A549 (cell line): ENCODE results near the gene PRKAG2. TPM values are rescaled to one million over a fixed set of nuclear protein-coding genes. Genes with fewer than 3 reads are reported as not detected.

Source experiments
- ATAC-seq, 2 experiments: fragments of 200-7000 bp in 1 of 2; fragments of >200 bp in 1 of 2; cut with Nextera tagmentation in 1 of 2; cut with Tn5 transposase in 1 of 2; 3 replicates each; pipeline versions ENCODE4 v1.8.0 to v1.9.1; 2018 to 2020; ENCODE audit warnings: mild to moderate bottlenecking in 1 of 2, moderate library complexity in 1 of 2
- CTCF ChIA-PET: fragments of 300-600 bp; sonication (Branson Sonifier 250); formaldehyde crosslinking; extraction: SDS; loops from one replicate; lab custom pipeline; 2021; ENCODE audit warnings: antibody characterized with exemption, inconsistent platforms; lab: Yijun Ruan, JAX
- POLR2A ChIA-PET: fragments of 350-600 bp; formaldehyde crosslinking; extraction: SDS; loops from one replicate; lab custom pipeline; 2021; ENCODE audit warnings: antibody characterized with exemption, inconsistent platforms; lab: Yijun Ruan, JAX
- DNase-seq, 2 experiments: peaks; one replicate each; pipeline versions ENCODE4 v3.0.0 to v3.0.0-alpha.2; 2011 to 2016; ENCODE audit warnings: low read depth in 1 of 2, low spot score in 1 of 2
- FAIRE-seq: peaks from 2 replicates; lab custom pipeline; 2011; peaks lifted over from hg19 to GRCh38; lab: Jason Lieb, UNC
- H3K27ac ChIP-seq, 2 experiments: fragments of >200 bp; sonication (Bioruptor Twin); formaldehyde crosslinking; 3 replicates each; pipeline ENCODE4 v1.5.1; 2016 to 2017
- H3K4me1 ChIP-seq: fragments of >200 bp; sonication (Bioruptor Twin); formaldehyde crosslinking; 3 replicates; pipeline ENCODE4 v1.6.1; 2016
- H3K4me2 ChIP-seq: fragments of >200 bp; sonication (Bioruptor Twin); formaldehyde crosslinking; 3 replicates; pipeline ENCODE4 v1.6.1; 2016
- H3K4me3 ChIP-seq: fragments of >200 bp; sonication (Bioruptor Twin); formaldehyde crosslinking; 3 replicates; pipeline ENCODE4 v1.5.1; 2016
- H3K9me3 ChIP-seq: fragments of >200 bp; sonication (Bioruptor Twin); formaldehyde crosslinking; 3 replicates; pipeline ENCODE4 v1.6.1; 2016
- ATOH8 ChIP-seq: fragments of 250-450 bp; sonication (Bioruptor Pico); IDR thresholded peaks from 2 replicates; pipeline ENCODE4 v1.5.0; 2020; ENCODE audit warnings: low read depth, mild to moderate bottlenecking, moderate library complexity
- BCL3 ChIP-seq: fragments of >200 bp; sonication (Bioruptor Twin); formaldehyde crosslinking; IDR thresholded peaks from 3 replicates; pipeline ENCODE4 v1.6.1; 2016
- BHLHE40 ChIP-seq: IDR thresholded peaks from 2 replicates; pipeline ENCODE4 v1.6.1; 2012; ENCODE audit warnings: low read depth, low read length, inconsistent platforms
- CBX2 ChIP-seq: fragments of 200-600 bp; sonication (generic); IDR thresholded peaks from 2 replicates; pipeline ENCODE4 v1.6.1; 2016; ENCODE audit warnings: low read depth, mild to moderate bottlenecking, borderline replicate concordance
- CHD2 ChIP-seq: fragments of 150-350 bp; IDR thresholded peaks from 2 replicates; pipeline ENCODE4 v1.6.1; 2014; ENCODE audit warnings: low read length; ENCODE audit not compliant: partially characterized antibody
- EHMT2 ChIP-seq: fragments of 200-600 bp; sonication (generic); IDR thresholded peaks from 2 replicates; pipeline ENCODE4 v1.6.1; 2016; ENCODE audit warnings: antibody characterized with exemption, low read depth, mild to moderate bottlenecking, moderate library complexity
- ELK1 ChIP-seq: fragments of 150-350 bp; IDR thresholded peaks from 2 replicates; pipeline ENCODE4 v1.6.1; 2014; ENCODE audit warnings: low read depth, mild to moderate bottlenecking, low read length
- EP300 ChIP-seq, 2 experiments: fragments of >200 bp; sonication (Bioruptor Twin); formaldehyde crosslinking; IDR thresholded peaks; 2 replicates in 1 of 2; 3 replicates in 1 of 2; pipeline ENCODE4 v1.6.1; 2016 to 2017
- ESRRA ChIP-seq: fragments of 150-350 bp; IDR thresholded peaks from 2 replicates; pipeline ENCODE4 v1.6.1; 2014; ENCODE audit warnings: mild to moderate bottlenecking, low read length, borderline replicate concordance
- FOSB ChIP-seq: fragments of 250-450 bp; sonication (Bioruptor Pico); IDR thresholded peaks from 2 replicates; pipeline ENCODE4 v1.5.0; 2020; ENCODE audit warnings: mild to moderate bottlenecking, moderate library complexity
- FOXS1 ChIP-seq: fragments of 250-450 bp; sonication (Bioruptor Pico); IDR thresholded peaks from 2 replicates; pipeline ENCODE4 v1.5.0; 2020; ENCODE audit warnings: mild to moderate bottlenecking, moderate library complexity
- HDAC2 ChIP-seq: fragments of 200-600 bp; sonication (generic); IDR thresholded peaks from 2 replicates; pipeline ENCODE4 v1.6.1; 2016
- HEYL ChIP-seq: fragments of 250-450 bp; sonication (Bioruptor Pico); IDR thresholded peaks from 2 replicates; pipeline ENCODE4 v1.8.0; 2021; ENCODE audit warnings: mild to moderate bottlenecking, moderate library complexity
- HOXA7 ChIP-seq: fragments of 250-450 bp; sonication (Bioruptor Pico); IDR thresholded peaks from 2 replicates; pipeline ENCODE4 v1.5.0; 2020; ENCODE audit warnings: mild to moderate bottlenecking, moderate library complexity
- HOXB13 ChIP-seq: fragments of 250-450 bp; sonication (Bioruptor Pico); IDR thresholded peaks from 2 replicates; pipeline ENCODE4 v1.5.0; 2020; ENCODE audit warnings: low read depth, mild to moderate bottlenecking, moderate library complexity
- HOXB5 ChIP-seq: fragments of 250-450 bp; sonication (Bioruptor Pico); IDR thresholded peaks from 2 replicates; pipeline ENCODE4 v1.5.0; 2020; ENCODE audit warnings: mild to moderate bottlenecking, moderate library complexity
- KDM1A ChIP-seq: fragments of 200-600 bp; sonication (generic); IDR thresholded peaks from 2 replicates; pipeline ENCODE4 v1.6.1; 2016; ENCODE audit warnings: low read depth, mild to moderate bottlenecking
- NFE2L2 ChIP-seq: fragments of 150-350 bp; conservative IDR thresholded peaks from 2 replicates; pipeline ENCODE4 v1.6.1; 2014; ENCODE audit warnings: low read length
- PHF8 ChIP-seq: fragments of 200-600 bp; sonication (generic); IDR thresholded peaks from 2 replicates; pipeline ENCODE4 v1.6.1; 2016; ENCODE audit warnings: low read depth, mild to moderate bottlenecking, antibody characterized with exemption, moderate library complexity, borderline replicate concordance
- POLR2A ChIP-seq: IDR thresholded peaks from 2 replicates; pipeline ENCODE4 v1.6.1; 2012; ENCODE audit warnings: mild to moderate bottlenecking, low read length
- POLR2AphosphoS2 ChIP-seq: conservative IDR thresholded peaks from 2 replicates; pipeline ENCODE4 v1.6.1; 2012; ENCODE audit warnings: low read length, improper control_type of control experiment, inconsistent platforms
- RARB ChIP-seq: fragments of 250-450 bp; sonication (Bioruptor Pico); IDR thresholded peaks from 2 replicates; pipeline ENCODE4 v1.8.0; 2021; ENCODE audit warnings: mild to moderate bottlenecking, moderate library complexity
- RCOR1 ChIP-seq: fragments of 150-350 bp; IDR thresholded peaks from 2 replicates; pipeline ENCODE4 v1.6.1; 2014; ENCODE audit warnings: antibody characterized with exemption, low read length, low read depth
- SMC3 ChIP-seq: fragments of >200 bp; sonication (Bioruptor Twin); formaldehyde crosslinking; IDR thresholded peaks from 3 replicates; pipeline ENCODE4 v1.6.1; 2018; ENCODE audit warnings: inconsistent platforms
- USF2 ChIP-seq: fragments of 450-650 bp; IDR thresholded peaks from 2 replicates; pipeline ENCODE4 v1.6.1; 2014; ENCODE audit warnings: antibody characterized with exemption
- ZNF302 ChIP-seq: fragments of 250-450 bp; sonication (Bioruptor Pico); IDR thresholded peaks from 2 replicates; pipeline ENCODE4 v1.9.0; 2021; ENCODE audit warnings: inconsistent platforms, mild to moderate bottlenecking, moderate library complexity
- WGBS: methylation state at CpG from one replicate; pipeline ENCODE4 v1.1.6; 2017; ENCODE audit errors: missing lambda C conversion rate; 5-methylcytosine and 5-hydroxymethylcytosine counted together
- polyA plus RNA-seq, 4 experiments: library from polyadenylated mRNA; depleted of rRNA in 3 of 4; stranded (reverse); fragments of >200 nt; fragmentation: RNase III in 1 of 4; extraction: RNeasy Plus Mini Kit Qiagen cat#74134 plus additional on column Dnase treatment in 1 of 4; gene quantifications; 2 replicates in 3 of 4; 3 replicates in 1 of 4; pipeline ENCODE4 v1.2.3, GENCODE V29; 2011 to 2017
- TF ChIP-seq, protein P1 (sequence below): fragments of 200-600 bp; sonication (generic); IDR thresholded peaks from 2 replicates; pipeline ENCODE4 v1.6.1; 2016; ENCODE audit warnings: antibody characterized with exemption, mild to moderate bottlenecking, moderate library complexity

PRKAG2 gene
- polyA plus RNA-seq, 2 of the 4 experiments (the other 2 are of a cell fraction), result 26.5 to 31.7 TPM

DNA sequence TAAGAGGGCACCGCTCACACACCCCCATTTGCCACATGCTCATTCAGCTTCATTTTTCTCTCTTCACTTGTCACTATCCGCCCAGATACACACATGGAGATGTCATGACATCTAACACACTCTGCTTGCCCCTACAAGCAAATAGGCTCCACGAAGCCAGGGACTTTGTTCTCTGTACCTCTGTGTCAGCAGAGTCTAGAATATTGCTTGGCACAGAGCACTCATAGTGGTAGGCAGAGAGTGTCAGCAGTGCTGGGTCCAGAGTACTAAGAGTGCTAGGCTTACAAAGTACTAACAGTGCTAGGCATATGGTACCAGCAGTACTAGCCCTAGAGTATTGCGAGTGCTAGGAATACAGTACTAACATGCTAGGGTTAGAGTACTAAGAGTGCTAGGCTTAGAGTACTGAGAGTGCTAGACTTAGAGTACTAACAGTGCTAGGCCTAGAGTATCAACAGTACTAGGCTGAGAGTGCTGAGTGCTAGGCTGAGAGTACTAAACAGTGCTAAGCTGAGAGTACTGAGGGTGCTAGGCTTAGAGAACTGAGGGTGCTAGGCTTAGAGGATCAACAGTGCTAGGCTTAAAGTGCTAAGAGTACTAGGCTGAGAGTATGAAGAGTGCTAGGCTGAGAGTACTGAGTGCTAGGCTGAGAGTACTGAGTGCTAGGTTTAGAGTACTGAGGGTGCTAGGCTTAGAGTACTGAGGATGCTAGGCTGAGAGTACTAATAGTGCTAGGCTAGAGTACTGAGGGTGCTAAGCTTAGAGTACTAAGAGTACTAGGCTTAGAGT lies 166.1 kb downstream of the PRKAG2 start:
- 94% methylated on average over 4 of the region's 4 CpGs for WGBS
- ChIA-PET POLR2A (no interaction called here), CTCF (interaction anchor here (0.6 to 1.5 kb wide), 5 partner anchors 9 to 84 kb away, joined by 3 to 4 read pairs (median 3); no protein-coding TSS in a partner anchor)
- no peak for ATAC-seq
- H3K4me1 ChIP-seq, result peaks cover 32% of the 10 kb centered on the region
- peak overlapping the region; percentile 32 to 64; a peak in 4 of 6 replicates for H3K27ac ChIP-seq
- TF ChIP-seq CHD2 (no peak), HOXA7 (CRISPR knock-in tag) (no peak), FOSB (no peak), POLR2AphosphoS2 (no peak), HOXB5 (CRISPR knock-in tag) (no peak), USF2 (no peak), PHF8 (no peak), RCOR1 (no peak), ELK1 (no peak), BCL3 (no peak), HDAC2 (no peak), HOXB13 (CRISPR knock-in tag) (no peak), FOXS1 (no peak), ZNF302 (CRISPR knock-in tag) (no peak), KDM1A (no peak)
- TF ChIP-seq, protein P1, sequence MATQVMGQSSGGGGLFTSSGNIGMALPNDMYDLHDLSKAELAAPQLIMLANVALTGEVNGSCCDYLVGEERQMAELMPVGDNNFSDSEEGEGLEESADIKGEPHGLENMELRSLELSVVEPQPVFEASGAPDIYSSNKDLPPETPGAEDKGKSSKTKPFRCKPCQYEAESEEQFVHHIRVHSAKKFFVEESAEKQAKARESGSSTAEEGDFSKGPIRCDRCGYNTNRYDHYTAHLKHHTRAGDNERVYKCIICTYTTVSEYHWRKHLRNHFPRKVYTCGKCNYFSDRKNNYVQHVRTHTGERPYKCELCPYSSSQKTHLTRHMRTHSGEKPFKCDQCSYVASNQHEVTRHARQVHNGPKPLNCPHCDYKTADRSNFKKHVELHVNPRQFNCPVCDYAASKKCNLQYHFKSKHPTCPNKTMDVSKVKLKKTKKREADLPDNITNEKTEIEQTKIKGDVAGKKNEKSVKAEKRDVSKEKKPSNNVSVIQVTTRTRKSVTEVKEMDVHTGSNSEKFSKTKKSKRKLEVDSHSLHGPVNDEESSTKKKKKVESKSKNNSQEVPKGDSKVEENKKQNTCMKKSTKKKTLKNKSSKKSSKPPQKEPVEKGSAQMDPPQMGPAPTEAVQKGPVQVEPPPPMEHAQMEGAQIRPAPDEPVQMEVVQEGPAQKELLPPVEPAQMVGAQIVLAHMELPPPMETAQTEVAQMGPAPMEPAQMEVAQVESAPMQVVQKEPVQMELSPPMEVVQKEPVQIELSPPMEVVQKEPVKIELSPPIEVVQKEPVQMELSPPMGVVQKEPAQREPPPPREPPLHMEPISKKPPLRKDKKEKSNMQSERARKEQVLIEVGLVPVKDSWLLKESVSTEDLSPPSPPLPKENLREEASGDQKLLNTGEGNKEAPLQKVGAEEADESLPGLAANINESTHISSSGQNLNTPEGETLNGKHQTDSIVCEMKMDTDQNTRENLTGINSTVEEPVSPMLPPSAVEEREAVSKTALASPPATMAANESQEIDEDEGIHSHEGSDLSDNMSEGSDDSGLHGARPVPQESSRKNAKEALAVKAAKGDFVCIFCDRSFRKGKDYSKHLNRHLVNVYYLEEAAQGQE, result no peak
- no peak for FAIRE-seq
- no peaks in the 10 kb centered on the region for H3K9me3 ChIP-seq
- DNase-seq, result no peak
- H3K4me3 ChIP-seq, result no peak overlapping the region
- H3K4me2 ChIP-seq, result no peak overlapping the region

DNA sequence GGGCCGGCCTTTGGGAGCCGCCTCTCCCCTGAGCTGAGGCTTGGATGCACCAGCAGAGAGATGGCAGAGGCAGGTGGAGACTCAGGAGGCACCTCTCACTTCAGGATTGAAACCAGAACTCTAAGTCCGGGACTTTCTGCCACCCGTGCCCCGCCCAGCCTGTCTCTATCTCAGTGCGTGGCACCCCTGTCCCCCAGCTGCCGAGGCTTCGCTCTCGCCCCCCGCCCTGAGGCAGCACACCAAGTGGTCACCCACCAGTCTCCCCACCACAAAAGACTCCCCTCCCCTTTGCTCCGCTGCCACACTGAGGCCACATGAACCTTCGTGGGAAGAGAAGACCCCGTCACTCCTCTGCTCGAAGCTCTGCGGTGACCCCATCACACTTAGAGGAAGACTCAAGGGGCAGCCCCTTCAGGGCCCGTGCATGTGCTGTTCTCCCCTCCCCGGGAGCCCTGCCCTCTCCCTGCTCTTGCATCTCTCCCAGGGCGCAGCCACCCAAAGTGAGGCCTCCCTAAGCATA lies 166.7 kb downstream of the PRKAG2 start:
- no peak overlapping the region for H3K4me2 ChIP-seq
- DNase-seq, result no peak
- POLR2A ChIA-PET, result no interaction called here
- H3K4me1 ChIP-seq, result peaks cover 32% of the 10 kb centered on the region
- ATAC-seq, result no peak
- CTCF ChIA-PET, result interaction anchor here (1.0 to 1.5 kb wide), 4 partner anchors 9 to 83 kb away, joined by 3 to 4 read pairs (median 4); no protein-coding TSS in a partner anchor
- no peak overlapping the region for H3K4me3 ChIP-seq
- H3K9me3 ChIP-seq, result no peaks in the 10 kb centered on the region
- 89% methylated on average over 14 of the region's 18 CpGs for WGBS
- peak overlapping the region in 1 of 2 experiments; percentile 64; a peak in 4 of 6 replicates for H3K27ac ChIP-seq
- FAIRE-seq, result no peak
- TF ChIP-seq RARB (CRISPR knock-in tag) (no peak), ATOH8 (CRISPR knock-in tag) (no peak), NFE2L2 (no peak), HEYL (no peak), EP300 (IDR thresholded peaks at IDR 0.05) (no peak), BHLHE40 (no peak), HOXB13 (CRISPR knock-in tag) (no peak), EHMT2 (no peak), FOSB (no peak), SMC3 (no peak), CBX2 (no peak), ELK1 (no peak), KDM1A (no peak), POLR2A (no peak), ESRRA (no peak), CHD2 (no peak)
